Medulla oblongata (tissue), 1 donor: Measurements from ENCODE around the gene HAND1.

Experiments used
- DNase-seq: peaks from one replicate; pipeline ENCODE4 v3.0.0-alpha.2; 2015; ENCODE audit errors: extremely low spot score

HAND1 gene

GRCh38 chr5:154505567-154505966, 27.5 kb upstream of the HAND1 start:
- DNase-seq, result no peak

DNA sequence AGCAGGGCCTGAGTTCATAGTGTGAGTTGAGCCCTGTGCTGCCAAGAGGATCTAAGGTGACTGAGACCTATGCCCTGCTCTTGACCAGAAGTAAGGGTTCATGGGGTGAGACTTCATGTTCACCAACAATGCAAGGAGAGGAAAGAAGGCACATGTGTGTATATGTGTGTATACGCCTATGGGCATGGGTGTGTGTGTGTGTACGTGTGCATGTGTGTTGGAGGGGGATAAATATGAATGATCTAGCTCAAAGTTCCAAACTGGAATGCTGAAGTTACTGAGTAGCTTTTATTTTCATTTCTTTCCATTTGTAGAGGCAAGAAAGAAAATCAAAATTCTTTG, 25.6 kb upstream of the HAND1 start:
- no peak for DNase-seq

GRCh38 chr5:154502180-154502579, 24.2 kb upstream of the HAND1 start:
- no peak for DNase-seq

DNA sequence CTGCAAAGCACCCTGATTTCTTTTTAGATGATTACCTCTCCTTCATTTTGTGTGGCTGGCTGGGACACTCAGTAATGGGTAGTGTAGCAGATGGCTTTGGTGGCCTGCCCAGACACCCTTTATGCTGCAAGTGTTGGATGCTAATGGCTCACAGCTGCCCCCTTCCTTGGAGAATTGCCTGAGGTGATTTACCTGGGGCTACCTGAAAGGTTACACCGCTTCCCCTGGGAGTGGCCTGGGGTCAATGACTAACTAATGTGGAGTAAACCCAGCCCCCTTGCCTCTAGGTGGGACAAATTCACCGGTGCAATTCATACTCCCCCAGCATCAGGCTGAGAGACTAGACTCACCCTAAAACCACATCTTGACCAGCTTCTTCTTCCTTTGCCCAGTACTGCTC, 23.5 kb upstream of the HAND1 start:
- DNase-seq, result no peak

DNA sequence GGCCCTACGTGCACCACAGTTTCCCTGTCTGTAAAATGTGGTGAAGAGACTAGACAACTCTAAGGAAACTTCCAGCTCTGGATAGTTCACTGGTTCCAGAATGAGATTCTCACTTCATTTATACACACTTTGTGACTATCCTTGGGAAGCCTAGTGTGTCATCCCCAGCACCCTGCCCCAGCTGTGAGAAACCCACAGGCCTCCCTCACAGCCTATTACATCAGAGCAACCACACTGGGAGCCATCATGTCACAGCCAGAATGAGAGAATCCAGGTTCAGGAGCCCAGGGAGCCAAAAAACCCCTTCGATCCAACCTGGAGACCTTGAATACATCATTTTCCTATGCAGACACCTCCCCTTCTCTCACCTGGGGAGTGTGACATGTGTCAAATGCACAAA, 21.0 kb upstream of the HAND1 start:
- no peak for DNase-seq

DNA sequence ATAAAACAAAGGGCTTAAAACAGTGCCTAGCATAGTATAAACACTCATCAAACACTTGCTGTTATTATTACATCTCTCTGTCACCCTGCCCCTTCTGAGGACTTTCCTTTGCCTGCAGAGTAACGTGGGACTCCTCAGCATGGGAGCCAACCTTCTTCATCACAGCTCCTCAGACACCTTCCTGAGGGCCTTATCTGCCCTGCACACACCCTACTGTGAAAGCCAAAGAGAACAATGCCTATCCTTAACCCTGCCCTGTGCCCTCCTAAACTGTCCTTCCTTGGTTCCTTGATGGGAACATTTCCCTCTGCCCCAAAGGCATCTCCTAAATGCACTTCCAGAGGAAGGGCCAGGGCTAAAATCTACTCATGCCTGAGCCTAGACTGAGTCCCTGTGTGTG, 20.6 kb upstream of the HAND1 start:
- no peak for DNase-seq

DNA sequence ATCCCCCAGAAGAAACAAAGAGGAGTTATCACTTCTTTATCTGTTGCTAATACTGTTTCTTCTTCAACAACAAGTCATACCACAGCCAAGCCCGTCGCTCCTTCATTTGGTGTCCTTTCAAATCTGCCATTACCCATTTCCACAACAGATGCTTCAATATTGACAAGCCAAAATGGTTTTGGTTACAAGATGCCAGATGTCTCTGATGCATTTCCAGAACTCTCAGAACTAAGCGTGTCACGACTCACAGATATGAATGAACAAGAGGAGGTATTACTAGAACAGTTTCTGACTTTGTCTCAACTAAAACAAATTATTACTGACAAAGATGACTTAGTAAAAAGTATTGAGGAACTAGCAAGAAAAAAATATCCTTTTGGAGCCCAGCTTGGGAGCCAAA, 16.0 kb upstream of the HAND1 start:
- DNase-seq, result no peak

- no peak for DNase-seq
Measured at GRCh38 chr5:154493274-154493673, 15.2 kb upstream of the HAND1 start.

DNA sequence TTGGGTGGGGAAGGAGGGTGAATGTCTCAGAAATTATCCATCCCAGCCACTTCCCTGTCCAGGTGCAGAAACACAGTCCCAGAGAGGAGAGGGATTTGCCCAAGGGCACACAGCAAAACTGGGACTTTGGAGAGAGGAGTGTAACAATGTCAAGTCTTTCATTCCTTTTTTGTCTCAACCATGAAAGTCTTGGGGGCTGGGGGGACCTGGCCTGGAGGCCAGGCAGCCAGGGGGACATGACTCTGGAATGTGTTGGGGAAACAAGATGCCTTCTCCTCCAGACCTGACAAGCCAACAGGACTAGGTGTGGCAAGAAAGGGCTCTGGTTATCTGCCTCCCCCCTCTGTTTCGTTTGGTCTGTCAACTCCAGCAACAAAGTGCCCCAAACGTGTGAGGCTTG, 13.9 kb upstream of the HAND1 start:
- no peak for DNase-seq

GRCh38 chr5:154487541-154487940, 9.5 kb upstream of the HAND1 start:
- DNase-seq, result no peak

GRCh38 chr5:154486427-154486866, 8.4 kb upstream of the HAND1 start:
- DNase-seq, result no peak

DNA sequence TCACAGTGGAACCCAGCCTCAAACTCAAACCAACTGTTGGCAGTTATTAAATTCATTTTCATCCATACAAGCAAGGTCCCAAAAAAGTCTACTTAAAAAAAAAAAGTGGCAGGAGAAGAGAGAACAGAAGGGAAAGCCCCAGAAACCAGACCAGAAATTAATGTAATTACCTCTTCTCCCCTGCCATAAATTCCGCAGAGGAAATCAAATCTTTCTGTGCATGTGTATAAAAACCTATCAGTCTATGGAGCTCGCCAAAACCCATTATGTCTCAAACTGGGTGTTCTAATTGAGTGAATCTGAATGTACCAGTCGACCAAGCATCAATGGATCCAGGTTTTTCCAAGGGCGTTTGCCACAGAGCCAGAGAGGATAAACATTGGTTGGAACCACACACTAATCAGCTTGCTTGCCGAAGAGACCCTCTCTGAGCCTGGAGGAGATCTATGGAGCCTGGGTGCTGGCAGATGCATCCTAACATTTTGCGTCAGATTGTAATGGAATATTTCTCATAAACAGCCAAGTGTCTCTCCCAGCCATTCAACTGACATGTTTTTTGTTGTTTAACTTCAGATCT, 7.9 kb upstream of the HAND1 start:
- DNase-seq, result no peak

GRCh38 chr5:154485096-154485491, 7.1 kb upstream of the HAND1 start:
- DNase-seq, result no peak

DNA sequence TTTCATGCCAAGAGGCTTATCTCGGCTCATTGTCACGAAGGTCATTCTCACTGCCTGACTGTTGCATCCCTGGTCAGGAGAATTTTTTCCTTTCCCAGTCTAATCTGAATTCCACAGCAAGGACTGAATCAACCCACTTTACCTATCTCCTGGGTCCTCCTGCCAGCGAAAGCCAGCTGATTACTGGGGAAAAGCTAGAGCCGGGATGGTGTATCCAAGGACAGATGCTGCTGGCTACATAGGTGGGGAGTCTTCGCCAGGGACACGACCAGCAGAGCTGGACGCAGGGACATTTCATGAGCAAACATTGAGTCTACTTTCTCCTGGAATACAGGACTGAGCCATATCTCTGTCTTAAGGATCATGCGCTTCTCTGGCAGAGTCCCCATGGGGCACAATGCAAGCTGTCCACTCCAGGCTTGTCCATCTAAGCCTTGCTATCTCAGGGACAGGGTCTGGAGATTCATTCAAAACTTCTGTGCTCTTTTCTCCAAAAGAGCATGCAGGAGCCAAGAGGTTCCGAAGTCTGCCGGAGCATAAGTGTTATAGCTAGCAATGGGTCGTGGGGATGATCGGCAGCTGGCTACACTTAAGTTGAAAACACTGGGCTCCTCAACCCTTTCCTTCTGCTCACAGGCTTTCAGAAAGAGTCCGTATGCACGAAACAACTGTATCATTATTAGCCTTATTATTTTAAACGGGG, 6.5 kb upstream of the HAND1 start:
- DNase-seq, result no peak

- DNase-seq, result no peak
Measured at GRCh38 chr5:154483654-154484392, 5.8 kb upstream of the HAND1 start.

DNA sequence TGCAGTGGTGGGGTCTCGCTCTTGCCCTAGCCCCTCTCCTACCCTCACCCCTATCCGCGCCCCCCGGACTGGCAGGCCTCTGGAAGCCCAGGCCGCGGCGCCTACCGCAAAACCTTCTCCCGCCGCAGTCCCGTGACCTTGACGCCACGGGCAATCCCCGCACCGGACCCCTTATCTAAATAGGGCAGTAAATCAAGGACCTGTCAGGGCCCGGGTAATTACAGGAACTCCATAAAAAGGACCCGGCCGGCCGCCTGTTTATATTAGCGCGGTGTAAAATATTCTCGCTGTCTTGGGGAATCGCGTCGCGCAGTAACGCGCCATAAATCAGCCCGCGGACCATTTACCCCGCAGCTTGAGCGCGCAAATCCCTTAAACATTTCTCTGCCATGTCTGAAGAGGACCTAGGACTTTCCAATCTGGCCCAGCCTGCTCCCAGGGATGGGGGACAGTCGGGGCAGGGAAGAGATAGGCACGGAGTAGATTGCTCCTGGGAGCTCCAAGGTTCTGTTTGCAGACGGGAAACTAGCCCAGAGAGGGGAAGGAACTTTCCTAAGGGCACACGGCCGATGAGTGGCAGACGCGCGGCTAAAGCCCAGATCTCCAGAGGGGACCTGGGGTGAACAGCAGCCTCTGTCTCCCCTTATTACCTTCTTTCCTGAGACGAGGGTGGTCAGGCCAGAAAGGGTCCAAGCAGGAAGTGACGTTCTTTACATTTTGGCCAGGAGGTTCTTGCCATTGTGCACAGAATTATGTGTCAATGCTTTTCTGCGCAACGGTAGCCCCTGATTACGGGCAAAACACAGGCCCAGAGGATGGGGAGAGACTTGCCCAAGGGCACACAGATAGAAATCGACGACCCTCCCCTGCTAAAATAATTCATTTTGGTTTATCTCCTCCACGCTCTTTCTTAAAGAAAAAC, 4.8 kb upstream of the HAND1 start:
- DNase-seq, result no peak

GRCh38 chr5:154481584-154482381, 3.8 kb upstream of the HAND1 start:
- no peak for DNase-seq

DNA sequence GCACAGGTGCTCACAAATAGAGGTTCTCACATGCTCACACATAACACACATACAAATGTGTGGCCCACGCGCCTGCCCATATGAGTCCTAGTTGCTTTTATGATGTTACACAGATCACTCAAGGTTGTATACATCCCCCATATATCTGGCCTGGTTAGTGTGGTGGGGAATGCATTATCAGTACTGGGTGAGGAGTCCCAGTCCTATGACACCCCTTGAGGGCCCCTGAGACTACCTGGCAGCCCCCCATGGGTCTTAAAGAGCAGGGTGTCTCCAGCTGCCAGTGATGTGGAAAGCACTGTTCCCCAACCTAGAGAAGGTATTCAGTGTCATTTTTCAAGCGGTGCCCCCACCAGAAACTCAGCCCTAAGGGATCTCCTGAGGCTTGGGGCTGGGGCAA, 2.8 kb upstream of the HAND1 start:
- DNase-seq, result no peak

DNA sequence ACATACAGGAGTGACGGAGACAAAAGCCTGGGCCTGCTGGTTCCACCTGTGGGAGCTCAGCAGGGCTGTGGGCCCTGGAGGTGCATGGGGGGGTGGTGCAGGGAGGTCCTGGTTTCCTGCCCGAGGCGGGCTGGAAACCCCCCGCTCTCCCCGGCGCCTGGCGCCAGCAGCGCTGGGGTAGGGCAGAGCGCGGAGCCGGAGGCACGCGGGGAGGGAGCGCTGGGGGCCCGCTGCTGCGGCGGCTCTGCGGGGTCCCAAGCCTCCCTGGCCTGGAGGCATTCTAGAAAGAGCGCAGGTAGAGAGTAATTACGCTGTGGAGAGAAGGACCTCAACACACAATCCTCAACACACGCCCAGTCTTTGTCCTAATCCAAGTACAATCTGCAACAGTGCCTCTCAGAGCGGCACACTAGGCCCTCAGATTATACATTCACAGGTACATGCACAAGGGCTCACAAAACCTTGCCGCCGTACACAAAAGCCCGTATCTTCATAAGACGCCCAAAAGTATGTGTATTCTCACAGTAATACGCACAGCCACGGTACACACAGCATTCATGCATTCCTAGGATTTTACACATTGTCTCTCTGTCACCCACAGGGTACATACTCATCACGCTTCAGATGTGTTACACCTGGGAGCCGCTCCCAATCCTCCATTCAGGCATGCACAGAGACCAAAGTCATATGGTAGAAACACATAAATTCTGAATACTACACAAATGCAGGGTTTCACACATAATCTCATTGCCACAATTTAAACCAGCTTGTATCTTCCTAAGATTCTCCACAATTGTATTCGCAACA, 2.1 kb upstream of the HAND1 start:
- DNase-seq, result no peak

- DNase-seq, result no peak
Measured at GRCh38 chr5:154479160-154479943, 1.3 kb upstream of the HAND1 start.
